ENCODE data around the gene CFAP107. TPM values are rescaled to one million over a fixed set of nuclear protein-coding genes. Genes with fewer than 3 reads are reported as not detected.

The CFAP107 gene
- total RNA-seq, 2 experiments from 2014 or later: not detected

GRCh38 chr1:12761781-12762180 is 15.8 kb downstream of the CFAP107 start:
- H3K4me3 Mint-ChIP-seq: no peak overlapping the region
- ATAC-seq (no peak), DNase-seq (no peak)
- H3K27me3 Mint-ChIP-seq: peaks cover 16% of the 10 kb centered on the region
- H3K36me3 Mint-ChIP-seq (ENCODE audit: low read depth): no peaks in the 10 kb centered on the region
- H3K4me1 Mint-ChIP-seq (ENCODE audit: low read depth): no peaks in the 10 kb centered on the region
- no peak for TF ChIP-seq CTCF (IDR thresholded peaks at IDR 0.05)
- intact Hi-C loops (cut with micrococcal nuclease): no loop called here
- H3K9me3 Mint-ChIP-seq: no peaks in the 10 kb centered on the region
- POLR2A ChIA-PET: no interaction called here
- CTCF ChIA-PET: no interaction called here
- no peak overlapping the region for H3K27ac Mint-ChIP-seq

- Mint-ChIP-seq H3K36me3 (ENCODE audit: low read depth) (no peaks in the 10 kb centered on the region), H3K9me3 (no peaks in the 10 kb centered on the region), H3K4me3 (no peak overlapping the region), H3K27me3 (peaks cover 17% of the 10 kb centered on the region), H3K4me1 (ENCODE audit: low read depth) (no peaks in the 10 kb centered on the region), H3K27ac (no peak overlapping the region)
- ATAC-seq: no peak
- DNase-seq: no peak
- no peak for TF ChIP-seq CTCF (IDR thresholded peaks at IDR 0.05)
- CTCF ChIA-PET: no interaction called here
- intact Hi-C loops (cut with micrococcal nuclease): no loop called here
- POLR2A ChIA-PET: no interaction called here
These were observed 16.8 kb downstream of the CFAP107 start for GRCh38 chr1:12762766-12763165.

- Mint-ChIP-seq H3K36me3 (ENCODE audit: low read depth) (no peaks in the 10 kb centered on the region), H3K27ac (no peak overlapping the region), H3K27me3 (peaks cover 14% of the 10 kb centered on the region), H3K9me3 (no peaks in the 10 kb centered on the region), H3K4me1 (ENCODE audit: low read depth) (no peaks in the 10 kb centered on the region), H3K4me3 (no peak overlapping the region)
- no peak for TF ChIP-seq CTCF (IDR thresholded peaks at IDR 0.05)
- DNase-seq (no peak), ATAC-seq (no peak)
- ChIA-PET CTCF (no interaction called here), POLR2A (interaction anchor here (0.5 kb wide), 1 partner anchor 15 kb away, joined by 4 read pairs; no protein-coding TSS in a partner anchor)
- intact Hi-C loops (cut with micrococcal nuclease): no loop called here
These were observed 17.5 kb downstream of the CFAP107 start for GRCh38 chr1:12763479-12763878.

- no peak for TF ChIP-seq CTCF (IDR thresholded peaks at IDR 0.05)
- peaks cover 13% of the 10 kb centered on the region for H3K27me3 Mint-ChIP-seq
- intact Hi-C loops (cut with micrococcal nuclease): no loop called here
- H3K4me1 Mint-ChIP-seq (ENCODE audit: low read depth): no peaks in the 10 kb centered on the region
- CTCF ChIA-PET: no interaction called here
- no peak for DNase-seq
- H3K36me3 Mint-ChIP-seq (ENCODE audit: low read depth): no peaks in the 10 kb centered on the region
- H3K27ac Mint-ChIP-seq: no peak overlapping the region
- no peak overlapping the region for H3K4me3 Mint-ChIP-seq
- no peaks in the 10 kb centered on the region for H3K9me3 Mint-ChIP-seq
- no peak for ATAC-seq
- POLR2A ChIA-PET: interaction anchor here (0.5 kb wide), 1 partner anchor 15 kb away, joined by 4 read pairs; no protein-coding TSS in a partner anchor
These were observed 18.0 kb downstream of the CFAP107 start for GRCh38 chr1:12764016-12764415.

- DNase-seq (no peak), ATAC-seq (no peak)
- no peak for TF ChIP-seq CTCF (IDR thresholded peaks at IDR 0.05)
- ChIA-PET CTCF (no interaction called here), POLR2A (no interaction called here)
- Mint-ChIP-seq H3K9me3 (no peaks in the 10 kb centered on the region), H3K27me3 (peaks cover 20% of the 10 kb centered on the region), H3K36me3 (ENCODE audit: low read depth) (no peaks in the 10 kb centered on the region), H3K4me3 (no peak overlapping the region), H3K4me1 (ENCODE audit: low read depth) (no peaks in the 10 kb centered on the region), H3K27ac (no peak overlapping the region)
- intact Hi-C loops (cut with micrococcal nuclease): no loop called here
These were observed 23.0 kb downstream of the CFAP107 start for GRCh38 chr1:12769031-12769430.

Data from activated CD8-positive, alpha-beta T cell treated with anti-CD3 and anti-CD28 coated beads for 36 hours (primary cell).